B cell (primary cell): ENCODE measurements around the gene METAP1D.

ENCODE experiments used
- EZH2 ChIP-seq: IDR thresholded peaks from 2 replicates; pipeline ENCODE4 v1.6.1; 2012; ENCODE audit warnings: borderline replicate concordance, low read depth, mild to moderate bottlenecking, moderate library complexity, low read length; ENCODE audit not compliant: insufficient read depth, poor library complexity, severe bottlenecking
- TF ChIP-seq, protein P1 (sequence below): fragments of 200-600 bp; IDR thresholded peaks from one replicate; pipeline ENCODE4 v1.8.0; 2022; ENCODE audit warnings: antibody characterized with exemption, mild to moderate bottlenecking

DNA sequence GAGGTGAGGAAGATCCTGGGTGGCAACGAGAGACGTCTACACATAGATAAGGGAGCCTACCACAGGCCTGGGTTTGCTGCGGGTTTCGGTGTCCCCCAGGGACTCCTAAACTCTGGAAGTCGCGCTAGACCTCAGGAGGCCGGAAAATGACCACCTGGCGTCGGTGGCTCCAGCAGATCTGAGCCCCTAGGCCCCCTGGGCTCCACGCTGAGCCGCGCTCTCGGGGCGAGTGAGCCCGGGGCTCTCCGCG lies 84.6 kb downstream of the METAP1D start:
- TF ChIP-seq, protein P1, sequence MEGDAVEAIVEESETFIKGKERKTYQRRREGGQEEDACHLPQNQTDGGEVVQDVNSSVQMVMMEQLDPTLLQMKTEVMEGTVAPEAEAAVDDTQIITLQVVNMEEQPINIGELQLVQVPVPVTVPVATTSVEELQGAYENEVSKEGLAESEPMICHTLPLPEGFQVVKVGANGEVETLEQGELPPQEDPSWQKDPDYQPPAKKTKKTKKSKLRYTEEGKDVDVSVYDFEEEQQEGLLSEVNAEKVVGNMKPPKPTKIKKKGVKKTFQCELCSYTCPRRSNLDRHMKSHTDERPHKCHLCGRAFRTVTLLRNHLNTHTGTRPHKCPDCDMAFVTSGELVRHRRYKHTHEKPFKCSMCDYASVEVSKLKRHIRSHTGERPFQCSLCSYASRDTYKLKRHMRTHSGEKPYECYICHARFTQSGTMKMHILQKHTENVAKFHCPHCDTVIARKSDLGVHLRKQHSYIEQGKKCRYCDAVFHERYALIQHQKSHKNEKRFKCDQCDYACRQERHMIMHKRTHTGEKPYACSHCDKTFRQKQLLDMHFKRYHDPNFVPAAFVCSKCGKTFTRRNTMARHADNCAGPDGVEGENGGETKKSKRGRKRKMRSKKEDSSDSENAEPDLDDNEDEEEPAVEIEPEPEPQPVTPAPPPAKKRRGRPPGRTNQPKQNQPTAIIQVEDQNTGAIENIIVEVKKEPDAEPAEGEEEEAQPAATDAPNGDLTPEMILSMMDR: no peak
- no peak for TF ChIP-seq EZH2
